SJCRH30 (cell line): ENCODE measurements around the gene ART3. TPM values are rescaled to one million over a fixed set of nuclear protein-coding genes. Genes with fewer than 3 reads are reported as not detected.
A peak's percentile ranks its signal among the peaks of the same experiment; 100 is the strongest.

Source experiments
- DNase-seq, 2 experiments: peaks; one replicate each; pipeline ENCODE4 v3.0.0-alpha.2; 2015 to 2020
- H3K27ac ChIP-seq: fragments of 250-450 bp; sonication (Bioruptor Pico); 2 replicates; pipeline ENCODE4 v1.5.1; 2020; ENCODE audit warnings: mild to moderate bottlenecking, moderate library complexity
- H3K27me3 ChIP-seq: fragments of 250-450 bp; sonication (Bioruptor Pico); 2 replicates; pipeline ENCODE4 v1.5.1; 2020; ENCODE audit warnings: mild to moderate bottlenecking, moderate library complexity
- H3K36me3 ChIP-seq: fragments of 250-450 bp; sonication (Bioruptor Pico); 2 replicates; pipeline ENCODE4 v1.5.1; 2020; ENCODE audit warnings: mild to moderate bottlenecking, moderate library complexity
- H3K4me1 ChIP-seq: fragments of 250-450 bp; sonication (Bioruptor Pico); 2 replicates; pipeline ENCODE4 v1.5.1; 2020; ENCODE audit warnings: mild to moderate bottlenecking, moderate library complexity
- H3K4me3 ChIP-seq: fragments of 250-450 bp; sonication (Bioruptor Pico); 2 replicates; pipeline ENCODE4 v1.5.1; 2020; ENCODE audit warnings: mild to moderate bottlenecking, moderate library complexity
- H3K9me3 ChIP-seq: fragments of 250-450 bp; sonication (Bioruptor Pico); replicated peaks from 2 replicates; pipeline ENCODE4 v1.5.1; 2020; ENCODE audit warnings: mild to moderate bottlenecking, moderate library complexity
- total RNA-seq: library from RNA; depleted of rRNA; stranded (reverse); fragments of >200 nt; shearing (Covaris generic); gene quantifications from 2 replicates; pipeline ENCODE4 v1.2.3, GENCODE V29; 2014

ART3 gene
- total RNA-seq, 1 experiment from 2014 or later = 6.0 TPM

GRCh38 chr4:76058888-76059426, 15.6 kb upstream of the ART3 start:
- Histone ChIP-seq H3K4me3 (no peak overlapping the region), H3K9me3 (0 out of 2 replicates have a peak, but pooled peaks cover 5% of the 10 kb centered on the region), H3K36me3 (no peaks in the 10 kb centered on the region), H3K27ac (no peak overlapping the region), H3K4me1 (peaks cover 17% of the 10 kb centered on the region), H3K27me3 (no peaks in the 10 kb centered on the region; the same call in 1 of the 2 replicates)
- DNase-seq = peak; percentile 13 to 62

GRCh38 chr4:76059750-76060149, 14.8 kb upstream of the ART3 start:
- Histone ChIP-seq H3K27me3 (no peaks in the 10 kb centered on the region; the same call in 1 of the 2 replicates), H3K4me3 (no peak overlapping the region), H3K27ac (no peak overlapping the region), H3K9me3 (0 out of 2 replicates have a peak, but pooled peaks cover 5% of the 10 kb centered on the region), H3K4me1 (peaks cover 9% of the 10 kb centered on the region), H3K36me3 (no peaks in the 10 kb centered on the region)
- DNase-seq = no peak

- no peaks in the 10 kb centered on the region; the same call in 1 of the 2 replicates for H3K27me3 ChIP-seq
- 0 out of 2 replicates have a peak, but pooled peaks cover 5% of the 10 kb centered on the region for H3K9me3 ChIP-seq
- peaks cover 8% of the 10 kb centered on the region for H3K4me1 ChIP-seq
- no peaks in the 10 kb centered on the region for H3K36me3 ChIP-seq
- H3K27ac ChIP-seq = no peak overlapping the region
- no peak for DNase-seq
- H3K4me3 ChIP-seq = no peak overlapping the region
Observed at GRCh38 chr4:76060506-76060905, 14.0 kb upstream of the ART3 start.

- Histone ChIP-seq H3K27me3 (no peaks in the 10 kb centered on the region; the same call in 1 of the 2 replicates), H3K4me3 (no peak overlapping the region), H3K27ac (no peak overlapping the region), H3K9me3 (0 out of 2 replicates have a peak, but pooled peaks cover 5% of the 10 kb centered on the region), H3K36me3 (no peaks in the 10 kb centered on the region), H3K4me1 (peaks cover 8% of the 10 kb centered on the region)
- no peak for DNase-seq
Observed at GRCh38 chr4:76061421-76061820, 13.1 kb upstream of the ART3 start.

- 0 out of 2 replicates have a peak, but pooled peaks cover 5% of the 10 kb centered on the region for H3K9me3 ChIP-seq
- no peak overlapping the region for H3K27ac ChIP-seq
- no peaks in the 10 kb centered on the region; the same call in 1 of the 2 replicates for H3K27me3 ChIP-seq
- no peaks in the 10 kb centered on the region for H3K36me3 ChIP-seq
- no peak overlapping the region for H3K4me3 ChIP-seq
- no peak for DNase-seq
- peaks cover 8% of the 10 kb centered on the region for H3K4me1 ChIP-seq
Observed at GRCh38 chr4:76061982-76062381, 12.5 kb upstream of the ART3 start.

GRCh38 chr4:76066546-76066945, 8.0 kb upstream of the ART3 start:
- Histone ChIP-seq H3K4me3 (no peak overlapping the region), H3K27ac (no peak overlapping the region), H3K27me3 (no peaks in the 10 kb centered on the region), H3K4me1 (no peaks in the 10 kb centered on the region), H3K36me3 (no peaks in the 10 kb centered on the region), H3K9me3 (no peaks in the 10 kb centered on the region)
- DNase-seq = no peak

- Histone ChIP-seq H3K9me3 (no peaks in the 10 kb centered on the region), H3K27me3 (no peaks in the 10 kb centered on the region), H3K36me3 (no peaks in the 10 kb centered on the region), H3K4me1 (no peaks in the 10 kb centered on the region), H3K27ac (no peak overlapping the region), H3K4me3 (no peak overlapping the region)
- peak; percentile 66 to 87 for DNase-seq
Observed at GRCh38 chr4:76067652-76068286, 6.7 kb upstream of the ART3 start.

- no peaks in the 10 kb centered on the region for H3K9me3 ChIP-seq
- H3K27ac ChIP-seq = no peak overlapping the region
- H3K36me3 ChIP-seq = no peaks in the 10 kb centered on the region; the same call in 1 of the 2 replicates
- no peak overlapping the region for H3K4me3 ChIP-seq
- no peaks in the 10 kb centered on the region for H3K4me1 ChIP-seq
- no peaks in the 10 kb centered on the region for H3K27me3 ChIP-seq
- no peak for DNase-seq
Observed at GRCh38 chr4:76072760-76073159, 1.7 kb upstream of the ART3 start.

- H3K27ac ChIP-seq = no peak overlapping the region
- no peak overlapping the region for H3K4me3 ChIP-seq
Observed at GRCh38 chr4:76074993-76075600, 588 bp downstream of the ART3 start.

GRCh38 chr4:76078033-76078613, 3.6 kb downstream of the ART3 start:
- Histone ChIP-seq H3K27me3 (no peaks in the 10 kb centered on the region), H3K4me3 (no peak overlapping the region), H3K9me3 (no peaks in the 10 kb centered on the region), H3K27ac (no peak overlapping the region), H3K36me3 (no peaks in the 10 kb centered on the region; the same call in 1 of the 2 replicates), H3K4me1 (no peaks in the 10 kb centered on the region)
- DNase-seq = no peak

More at GRCh38 chr4:76074993-76075600, 588 bp downstream of the ART3 start:
- no peak for DNase-seq
- Histone ChIP-seq H3K4me1 (no peaks in the 10 kb centered on the region), H3K9me3 (no peaks in the 10 kb centered on the region), H3K36me3 (no peaks in the 10 kb centered on the region; the same call in 1 of the 2 replicates), H3K27me3 (no peaks in the 10 kb centered on the region)

- Histone ChIP-seq H3K36me3 (no peaks in the 10 kb centered on the region), H3K27me3 (no peaks in the 10 kb centered on the region), H3K9me3 (no peaks in the 10 kb centered on the region), H3K4me3 (no peak overlapping the region), H3K4me1 (no peaks in the 10 kb centered on the region; the same call in 1 of the 2 replicates), H3K27ac (no peak overlapping the region)
- DNase-seq = no peak
Observed at GRCh38 chr4:76083386-76083988, 9.0 kb downstream of the ART3 start.

GRCh38 chr4:76084542-76084941, 10.0 kb downstream of the ART3 start:
- no peaks in the 10 kb centered on the region for H3K27me3 ChIP-seq

GRCh38 chr4:76087007-76087769, 12.7 kb downstream of the ART3 start:
- Histone ChIP-seq H3K27ac (peak overlapping the region; percentile 16; the same call in 1 of the 2 replicates), H3K4me1 (no peaks in the 10 kb centered on the region; the same call in 1 of the 2 replicates), H3K36me3 (no peaks in the 10 kb centered on the region), H3K9me3 (no peaks in the 10 kb centered on the region), H3K27me3 (no peaks in the 10 kb centered on the region), H3K4me3 (peak overlapping the region; percentile 45)
- DNase-seq = peak; percentile 74 to 92

More at GRCh38 chr4:76084542-76084941, 10.0 kb downstream of the ART3 start:
- Histone ChIP-seq H3K36me3 (no peaks in the 10 kb centered on the region), H3K4me1 (no peaks in the 10 kb centered on the region; the same call in 1 of the 2 replicates), H3K9me3 (no peaks in the 10 kb centered on the region), H3K4me3 (no peak overlapping the region), H3K27ac (no peak overlapping the region)
- DNase-seq = no peak

GRCh38 chr4:76088719-76089118, 14.2 kb downstream of the ART3 start:
- Histone ChIP-seq H3K4me1 (no peaks in the 10 kb centered on the region; the same call in 1 of the 2 replicates), H3K4me3 (no peak overlapping the region), H3K27me3 (no peaks in the 10 kb centered on the region), H3K27ac (no peak overlapping the region), H3K36me3 (no peaks in the 10 kb centered on the region), H3K9me3 (no peaks in the 10 kb centered on the region)
- DNase-seq = no peak
